NCI-H187 (cell line): ENCODE results near the gene PLXNA4.

ENCODE experiments used
- DNase-seq, 2 experiments: peaks; one replicate each; lab custom pipeline; 2025; lab: John Stamatoyannopoulos, UW

PLXNA4 gene

DNA sequence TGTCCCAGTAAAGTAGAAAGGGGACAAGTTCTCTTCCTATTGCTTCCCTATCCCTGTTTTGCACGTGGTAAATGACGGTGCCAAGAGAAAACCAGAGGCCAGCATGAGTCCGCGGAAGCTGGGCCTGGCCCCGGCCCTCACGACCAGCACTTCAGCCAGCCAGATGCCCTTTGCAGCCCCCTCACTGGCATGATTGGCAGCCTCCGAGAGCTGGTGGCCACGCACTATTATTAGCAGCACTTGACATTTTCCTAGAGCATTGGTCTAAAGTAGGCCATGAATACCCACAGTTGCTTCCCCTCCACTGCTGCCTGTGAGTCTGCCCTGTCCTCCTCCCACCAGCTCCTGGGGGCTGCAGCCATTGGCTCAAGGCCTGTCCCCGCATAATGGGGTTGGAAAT, 369.1 kb downstream of the PLXNA4 start:
- no peak for DNase-seq

DNA sequence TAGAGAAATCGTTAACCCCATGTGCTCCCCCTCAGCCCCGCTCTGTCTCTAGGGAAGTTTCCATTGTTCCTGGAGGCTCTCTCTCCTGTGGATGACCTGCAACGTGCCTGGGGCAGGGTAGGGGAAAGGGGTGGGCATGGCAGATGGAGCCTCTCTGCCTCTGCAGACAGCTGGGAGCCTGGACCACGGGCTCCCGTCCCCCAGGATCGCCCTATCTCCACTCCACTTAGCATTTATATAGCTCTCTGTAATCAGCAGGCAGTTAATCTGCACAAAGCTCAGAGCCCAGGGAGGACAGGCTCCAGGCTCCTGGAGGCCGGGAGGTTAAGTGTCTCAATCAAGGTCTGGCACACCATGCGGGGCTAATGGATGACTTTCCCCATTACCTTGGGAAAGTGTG, 369.7 kb downstream of the PLXNA4 start:
- DNase-seq = no peak

DNA sequence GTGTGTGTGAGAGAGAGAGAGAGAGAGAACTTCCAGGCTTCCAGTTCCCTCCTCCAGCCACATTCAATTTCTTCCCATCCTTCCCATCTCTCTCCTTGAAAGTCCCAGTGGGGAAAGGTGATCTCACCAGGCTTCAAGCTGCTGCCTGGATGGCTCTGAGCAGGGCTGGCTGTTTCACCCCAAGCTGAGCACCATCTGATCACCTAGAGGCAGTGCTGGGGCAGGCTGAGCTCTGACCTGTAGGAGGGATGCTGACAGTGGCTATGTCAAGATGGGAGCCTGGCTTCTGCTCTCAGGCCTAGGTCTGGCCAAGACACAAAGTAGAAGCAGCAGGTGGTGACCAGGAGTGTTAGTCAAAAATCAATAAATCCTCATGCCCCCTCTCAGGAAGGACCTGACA, 370.8 kb downstream of the PLXNA4 start:
- no peak for DNase-seq

DNA sequence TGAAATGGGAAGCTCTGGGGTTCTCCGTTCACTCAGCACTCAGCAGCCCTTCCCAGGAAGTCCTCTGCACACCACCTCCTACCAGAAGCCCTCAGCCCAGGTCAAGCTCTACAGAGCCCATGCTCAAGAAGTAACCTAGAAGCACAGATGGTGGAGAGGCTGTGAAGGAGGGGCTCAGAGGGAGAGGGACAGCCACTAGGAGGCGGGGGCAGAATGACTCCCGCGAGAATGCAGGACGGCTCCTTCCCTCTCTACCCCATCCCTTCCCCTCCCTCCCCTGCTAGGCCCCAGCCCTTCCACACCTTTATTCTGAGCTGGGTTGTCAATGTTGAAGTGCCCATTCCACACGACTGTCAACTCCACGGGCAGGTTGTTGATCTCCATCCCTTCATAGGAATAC, 373.2 kb downstream of the PLXNA4 start:
- DNase-seq = no peak

DNA sequence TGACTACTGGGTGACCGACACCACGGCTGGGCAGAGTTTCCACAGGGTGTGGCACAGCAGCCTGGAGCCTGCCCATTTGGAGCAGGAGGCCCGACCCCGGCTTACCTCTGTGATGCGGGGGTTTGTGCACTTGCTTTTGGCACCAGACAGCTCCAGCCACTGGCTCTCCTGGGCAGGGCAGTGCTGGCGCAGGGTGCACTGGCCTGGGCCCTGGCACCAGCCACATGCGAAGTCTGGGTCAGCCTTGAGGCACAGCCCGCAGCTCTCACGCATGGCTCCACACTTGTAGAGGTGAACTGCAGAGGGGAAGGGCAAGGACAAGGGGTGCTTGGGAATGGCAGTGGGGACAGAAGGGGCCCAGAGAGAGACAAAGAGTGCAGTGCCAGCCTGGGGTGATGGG, 373.7 kb downstream of the PLXNA4 start:
- DNase-seq = no peak

DNA sequence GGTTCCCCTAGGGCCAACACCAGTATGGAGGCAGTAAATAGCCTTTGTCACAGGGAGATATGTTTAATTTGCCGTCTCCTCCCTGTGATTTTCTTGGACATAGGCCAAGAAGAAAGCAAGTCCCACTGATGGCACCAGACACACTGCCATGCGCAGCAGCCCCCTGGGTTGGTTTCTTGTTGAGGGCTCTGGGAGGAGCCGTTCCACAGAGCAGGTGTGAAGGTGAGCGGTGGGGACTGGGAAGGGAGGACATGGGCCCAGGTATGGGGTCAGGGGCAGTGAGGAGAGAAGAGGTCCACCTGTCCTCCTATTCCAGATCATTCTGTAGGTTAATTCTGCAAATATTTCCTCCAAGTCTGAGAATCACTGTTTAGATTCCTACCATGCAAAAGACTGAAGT, 376.1 kb downstream of the PLXNA4 start:
- no peak for DNase-seq

DNA sequence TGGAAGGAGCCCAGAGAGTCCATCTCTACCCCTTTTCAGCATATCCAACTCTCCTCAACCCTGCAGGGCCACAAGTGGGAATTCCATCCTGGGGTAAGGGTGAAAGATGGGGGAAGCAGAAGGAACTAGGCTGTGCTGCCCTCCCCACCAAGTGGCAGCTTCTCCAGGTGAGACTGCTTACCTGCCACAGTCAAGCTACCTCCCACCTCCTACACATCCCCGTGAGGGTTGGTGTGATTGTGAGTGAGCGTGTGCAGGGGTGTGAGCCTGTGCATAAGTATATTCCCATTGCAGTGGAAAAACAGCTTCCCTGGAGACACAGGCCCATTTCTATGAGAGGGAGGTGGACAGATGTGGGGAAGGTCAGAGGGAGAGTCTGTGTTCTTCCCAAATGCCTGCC, 376.6 kb downstream of the PLXNA4 start:
- DNase-seq = no peak

DNA sequence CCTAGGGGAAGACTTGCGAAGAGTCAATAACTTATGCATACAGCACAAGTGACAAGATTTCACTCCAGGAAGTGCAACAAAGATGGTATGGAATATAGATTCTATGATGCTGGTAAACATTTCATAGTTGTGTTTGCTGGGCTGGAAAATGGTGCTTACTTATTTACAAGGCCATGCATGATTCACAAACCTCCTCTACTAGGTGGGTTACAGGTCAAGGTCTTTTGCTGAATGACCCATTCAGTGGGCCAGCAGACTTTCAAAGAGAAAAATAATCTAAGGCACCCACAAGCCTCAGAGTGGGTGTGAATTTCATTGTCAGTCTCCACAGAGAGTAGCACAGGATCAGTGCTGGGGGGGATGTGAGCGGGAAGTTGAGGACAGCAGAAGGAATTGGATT, 378.5 kb downstream of the PLXNA4 start:
- no peak for DNase-seq

DNA sequence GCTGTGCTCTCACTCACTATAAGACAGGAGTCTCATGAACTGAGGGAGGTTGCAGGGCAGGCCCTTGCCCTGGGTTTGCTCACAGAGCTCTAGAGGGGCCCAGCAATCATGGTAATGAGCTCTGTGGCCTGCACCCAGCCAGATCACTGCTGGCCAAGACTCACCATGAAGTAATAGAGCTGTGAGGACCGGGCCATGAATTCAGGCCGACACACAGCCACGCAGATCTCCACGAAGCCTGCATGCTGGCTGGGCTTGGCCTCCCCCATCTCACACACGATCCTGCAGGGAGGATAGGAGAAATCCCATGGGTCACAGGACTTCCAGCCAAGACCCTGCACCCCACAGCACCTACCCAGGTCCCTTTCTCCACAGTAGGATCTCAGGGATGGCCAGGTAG, 382.4 kb downstream of the PLXNA4 start:
- DNase-seq = no peak

DNA sequence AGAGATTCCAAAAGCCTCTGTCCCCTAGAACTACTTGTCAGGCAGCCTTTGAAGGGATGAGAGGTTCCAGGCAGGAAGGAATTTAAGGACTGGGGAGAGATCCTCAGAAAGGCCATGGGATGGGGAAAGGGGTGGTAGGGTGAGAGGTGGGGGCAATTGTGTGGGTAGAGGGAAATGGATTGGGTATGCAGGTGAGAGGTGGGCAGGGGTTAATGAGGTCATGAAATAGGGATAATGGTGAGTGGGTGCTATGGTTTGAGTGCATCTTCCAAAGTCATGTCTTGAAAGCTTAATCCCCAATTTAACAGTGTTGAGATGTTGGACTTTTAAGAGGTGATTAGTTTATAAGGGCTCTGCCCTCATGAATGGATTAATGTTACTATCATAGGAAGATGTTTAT, 383.5 kb downstream of the PLXNA4 start:
- DNase-seq = no peak

DNA sequence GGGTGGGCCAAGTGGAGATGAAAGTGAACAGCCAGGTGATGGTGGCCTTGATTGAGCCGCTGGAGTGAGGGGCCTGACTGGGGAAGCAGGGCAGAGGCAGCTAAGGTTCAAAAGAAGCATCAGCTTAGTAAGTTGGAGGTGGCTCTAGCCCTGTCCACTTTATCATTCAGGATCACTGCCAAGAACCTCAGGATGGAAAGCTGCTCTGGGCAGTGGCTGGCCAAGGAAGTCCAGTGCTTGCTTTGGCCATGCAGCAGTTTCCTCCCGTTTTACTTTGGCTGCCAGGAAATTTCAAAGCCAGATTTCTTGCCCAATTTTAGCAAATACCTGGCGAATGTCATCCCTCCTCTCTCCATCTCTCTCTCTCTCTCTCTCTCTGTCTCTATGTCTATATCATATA, 384.9 kb downstream of the PLXNA4 start:
- no peak for DNase-seq

DNA sequence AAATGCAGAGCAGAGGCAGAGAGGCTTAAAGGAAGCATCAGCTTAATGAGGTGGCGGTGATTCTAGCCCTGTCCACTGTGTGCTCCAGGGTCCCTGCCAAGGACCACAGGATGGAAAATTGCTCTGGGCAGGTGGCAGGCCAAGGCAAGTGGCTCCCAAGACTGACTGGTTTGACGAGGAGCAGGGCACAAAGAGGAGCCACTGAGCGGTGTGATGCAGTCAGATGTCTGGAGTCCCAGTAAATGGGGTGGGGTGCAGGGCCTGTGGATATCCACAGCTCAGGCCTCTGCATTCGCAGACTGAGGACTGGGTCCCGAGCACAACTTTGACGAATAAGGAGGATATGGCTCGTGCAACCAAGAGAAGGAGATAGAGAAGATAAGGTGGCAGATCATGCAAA, 385.6 kb downstream of the PLXNA4 start:
- no peak for DNase-seq

DNA sequence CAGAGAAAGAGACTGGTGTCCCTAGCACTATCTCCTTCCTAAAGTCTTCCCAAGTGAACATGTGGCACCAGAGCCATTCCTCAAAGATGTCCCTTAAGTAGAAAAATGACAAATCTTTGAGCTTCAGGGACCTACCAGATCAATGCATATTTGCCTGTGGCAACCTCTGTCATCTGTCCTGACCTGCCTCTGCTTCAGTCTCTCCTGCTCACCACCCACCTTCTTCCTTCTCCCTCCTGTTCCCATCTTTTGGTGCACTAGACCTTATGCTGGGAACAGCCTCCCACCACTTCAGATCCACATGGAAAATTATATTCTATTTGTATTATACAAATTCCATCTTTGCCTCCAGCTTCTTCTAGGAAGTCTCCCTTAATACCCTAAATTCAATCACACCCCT, 386.4 kb downstream of the PLXNA4 start:
- no peak for DNase-seq

DNA sequence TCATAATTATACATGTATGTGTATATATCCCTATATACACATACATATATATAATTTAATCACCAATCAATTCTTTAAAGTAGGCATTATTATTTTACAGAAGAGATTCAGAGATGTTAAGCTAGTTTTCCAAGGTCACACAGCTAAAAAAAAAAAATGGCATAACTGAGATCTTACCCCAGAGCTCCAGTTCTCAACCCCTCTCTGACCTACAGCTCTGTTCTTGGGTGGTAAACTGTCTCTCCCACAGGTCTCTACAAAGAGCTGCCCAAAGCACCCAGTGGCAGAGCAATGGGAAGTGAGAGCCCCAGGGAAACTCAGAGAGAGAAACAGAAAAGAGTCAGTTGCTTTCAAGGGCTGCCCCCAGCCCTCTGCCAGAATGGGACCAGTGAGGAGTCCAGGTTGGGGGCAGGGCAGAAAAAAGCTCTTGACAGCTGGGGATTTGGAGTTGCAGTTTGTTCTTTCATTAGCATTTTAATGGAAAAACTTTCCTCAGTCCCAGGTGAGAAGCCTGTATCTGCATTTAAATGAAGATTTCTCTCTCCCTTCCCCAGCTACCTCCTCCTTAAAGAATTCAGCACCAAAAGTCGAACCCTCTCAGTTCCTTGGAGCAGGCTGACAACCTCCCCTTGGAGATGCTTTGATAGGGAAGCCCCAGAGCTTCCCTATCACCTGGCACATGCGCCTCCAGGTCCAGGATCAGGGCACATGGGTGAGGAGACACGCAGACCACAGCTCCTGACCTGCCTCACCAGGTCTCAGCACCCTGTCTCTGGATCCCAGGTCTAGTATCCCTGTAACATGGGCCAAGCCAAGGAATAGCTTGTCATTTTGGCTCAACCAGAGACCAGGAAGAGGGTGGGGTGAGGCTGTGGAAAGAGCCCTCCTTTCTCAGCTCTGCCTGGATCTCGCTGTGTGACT, 388.1 kb downstream of the PLXNA4 start:
- no peak for DNase-seq

DNA sequence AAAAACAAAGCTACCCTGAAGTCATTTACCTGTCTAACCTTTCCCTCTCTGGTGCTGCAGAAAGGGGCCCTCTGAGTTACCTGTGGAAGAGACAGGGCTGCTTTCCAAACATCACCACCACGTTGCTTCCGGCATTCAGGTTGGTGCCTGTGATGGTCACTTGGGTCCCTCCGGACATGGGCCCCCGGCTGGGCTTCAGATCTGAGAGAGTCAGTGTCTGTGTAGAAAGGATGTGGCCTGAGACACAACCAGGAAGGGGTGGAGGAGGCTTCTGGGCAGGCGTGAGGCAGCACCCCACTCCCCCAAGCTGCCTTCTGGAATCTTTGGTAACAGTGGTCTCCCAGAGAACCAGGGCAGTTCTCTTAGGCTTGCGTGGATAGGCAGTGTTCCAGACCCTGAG, 388.9 kb downstream of the PLXNA4 start:
- no peak for DNase-seq

DNA sequence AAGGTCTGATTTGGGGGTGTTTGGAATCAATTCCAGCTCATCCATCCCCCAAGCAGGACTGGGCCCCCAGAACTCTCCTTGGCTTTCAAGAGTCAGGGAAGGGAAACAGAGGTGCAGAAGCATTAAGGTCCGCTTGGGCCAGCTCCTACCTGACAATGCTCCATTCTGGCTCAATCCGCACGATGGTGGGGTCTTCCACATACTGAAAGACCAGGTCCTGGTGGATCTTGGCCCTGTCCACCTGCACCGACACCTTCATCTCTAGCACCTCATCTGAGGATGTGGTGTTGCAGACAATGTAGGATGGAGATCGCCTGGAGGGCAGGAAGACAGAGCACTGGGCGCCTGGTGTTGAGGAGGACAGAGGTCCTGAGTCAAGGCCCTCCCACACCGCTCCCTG, 391.1 kb downstream of the PLXNA4 start:
- DNase-seq = no peak

DNA sequence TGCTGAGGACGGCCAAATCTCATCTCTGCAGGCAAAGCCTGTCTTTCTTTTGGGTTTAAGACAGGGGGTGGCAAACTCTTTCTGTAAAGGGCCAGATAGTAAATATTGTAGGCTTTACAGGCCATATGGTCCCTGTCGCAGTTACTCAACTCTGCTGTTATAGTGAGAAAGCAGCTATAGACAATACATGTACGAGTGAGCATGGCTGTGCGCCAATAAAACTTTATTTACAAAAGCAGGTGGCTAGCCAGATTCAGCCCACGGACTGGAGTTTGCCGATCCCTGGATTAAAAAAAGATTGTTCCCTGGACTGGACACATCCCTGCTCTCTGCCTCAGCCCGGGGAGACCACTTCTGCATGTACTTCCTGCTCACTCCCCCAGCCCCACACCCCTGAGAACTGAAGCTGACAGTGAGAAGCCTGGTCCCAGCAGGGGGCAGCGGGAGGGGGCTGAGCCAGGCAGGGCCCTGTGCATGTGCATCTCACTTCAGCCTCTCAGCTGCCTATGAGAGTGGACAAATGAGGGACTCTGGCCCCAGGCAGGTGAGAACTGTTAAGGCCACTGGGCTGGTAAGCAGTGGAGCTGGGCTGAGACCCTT, 392.4 kb downstream of the PLXNA4 start:
- DNase-seq = no peak

DNA sequence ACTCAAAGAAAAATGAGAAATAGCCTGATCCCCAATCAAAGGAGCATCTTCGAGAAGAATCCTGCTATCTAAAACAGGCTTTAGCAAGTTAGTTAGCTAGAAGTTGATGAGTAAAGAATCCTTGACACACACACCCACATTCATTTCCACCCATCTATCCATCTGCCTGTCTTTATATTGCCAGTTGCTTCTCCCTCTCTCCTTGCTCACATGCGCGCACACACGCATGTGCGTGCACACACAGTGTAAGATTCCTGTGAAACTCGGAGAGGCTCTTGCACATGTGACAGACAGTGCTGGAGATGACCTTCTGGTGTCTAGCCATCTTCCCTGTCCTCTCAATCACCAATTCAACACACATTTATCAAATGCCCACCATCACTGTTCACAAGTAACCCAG, 393.3 kb downstream of the PLXNA4 start:
- no peak for DNase-seq

DNA sequence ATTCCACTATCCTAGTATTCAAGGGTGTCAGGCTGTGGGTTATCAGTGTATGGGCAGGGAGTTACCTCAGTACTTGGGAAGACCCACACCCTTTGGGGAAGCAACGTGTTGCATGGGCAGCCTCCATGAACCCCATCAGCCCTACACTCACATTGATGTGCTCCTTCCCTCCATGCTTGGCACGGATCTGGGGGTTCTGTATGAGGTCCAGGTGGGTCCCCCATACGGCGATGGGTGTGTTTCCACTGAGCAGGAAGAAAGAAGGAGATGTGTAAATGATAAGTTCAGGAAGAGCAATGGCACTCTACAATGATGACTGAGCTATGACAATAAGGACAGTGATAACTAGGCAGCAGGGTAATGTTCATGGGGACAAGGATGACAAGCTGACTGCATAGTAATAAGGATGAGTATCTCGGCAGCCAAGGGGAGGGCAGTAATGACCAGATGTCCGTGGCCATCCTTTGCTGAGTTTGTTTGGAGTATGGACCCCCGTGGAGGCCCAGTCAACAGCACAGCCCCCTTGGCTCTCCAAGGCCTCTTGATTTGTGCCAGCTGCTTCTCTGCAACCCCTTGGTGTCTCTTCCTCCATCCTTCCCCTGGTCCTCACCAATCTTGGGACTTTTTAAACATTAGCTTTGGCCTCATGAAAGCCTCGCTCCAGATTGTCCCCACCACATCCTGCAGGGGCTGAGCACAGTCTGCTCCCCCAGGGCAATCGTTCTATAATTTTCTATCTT, 394.2 kb downstream of the PLXNA4 start:
- DNase-seq = no peak

DNA sequence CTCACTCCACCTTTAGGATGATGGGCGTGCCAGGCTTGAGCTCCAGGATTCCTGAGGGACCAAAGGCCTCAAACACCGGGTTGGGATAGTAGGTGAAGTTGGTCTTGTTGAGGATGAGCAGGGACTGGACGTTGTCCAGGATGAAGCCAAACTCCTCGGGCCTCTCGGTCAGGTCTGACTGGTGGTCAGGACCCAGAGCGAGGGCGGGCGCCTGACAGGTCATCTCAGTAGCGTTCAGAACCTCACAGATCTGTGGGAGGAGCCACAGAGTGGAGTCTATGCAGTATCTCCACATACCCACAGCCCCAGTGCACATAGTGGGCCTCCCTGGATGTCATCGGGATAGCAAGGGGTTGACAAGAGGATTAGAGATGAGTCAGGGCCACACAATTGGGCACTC, 394.9 kb downstream of the PLXNA4 start:
- DNase-seq = no peak

DNA sequence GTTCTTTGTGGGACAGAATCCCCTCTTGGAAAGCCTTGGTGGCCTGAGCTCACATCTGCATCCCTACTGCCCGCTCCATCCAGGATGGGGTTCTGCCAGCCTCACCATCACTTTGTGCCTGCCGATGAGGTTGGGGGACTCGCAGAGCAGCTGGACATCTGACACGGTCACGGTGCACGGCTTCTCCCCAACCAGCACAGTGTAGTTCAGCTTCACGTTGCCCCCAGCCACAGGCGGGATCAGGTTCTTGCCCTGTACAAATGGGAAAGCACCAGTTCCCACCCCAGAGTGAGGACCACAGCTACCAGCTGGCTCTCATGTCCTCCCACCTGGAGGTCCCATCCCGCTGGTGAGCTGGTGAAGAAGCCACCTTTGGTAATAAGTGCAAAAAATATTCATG, 395.8 kb downstream of the PLXNA4 start:
- DNase-seq = no peak

DNA sequence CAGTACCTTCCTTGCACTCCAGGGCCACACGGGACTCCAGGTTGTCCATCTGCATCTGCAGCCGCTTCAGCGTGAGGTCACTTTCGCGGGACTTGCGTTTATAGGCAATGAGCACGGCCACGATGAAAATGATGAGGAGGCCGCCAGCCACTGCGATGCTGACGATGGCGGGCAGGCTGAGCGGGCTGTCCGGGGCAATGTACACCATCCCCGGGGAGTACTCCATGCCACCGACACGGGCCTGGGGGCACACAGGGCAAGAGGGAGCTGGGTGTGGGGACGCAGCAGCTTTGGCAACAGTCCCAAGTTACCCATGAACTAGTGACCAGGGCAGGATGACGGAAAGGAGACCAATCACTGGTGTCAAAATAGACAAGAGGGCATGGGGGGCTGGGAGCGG, 396.6 kb downstream of the PLXNA4 start:
- no peak for DNase-seq

DNA sequence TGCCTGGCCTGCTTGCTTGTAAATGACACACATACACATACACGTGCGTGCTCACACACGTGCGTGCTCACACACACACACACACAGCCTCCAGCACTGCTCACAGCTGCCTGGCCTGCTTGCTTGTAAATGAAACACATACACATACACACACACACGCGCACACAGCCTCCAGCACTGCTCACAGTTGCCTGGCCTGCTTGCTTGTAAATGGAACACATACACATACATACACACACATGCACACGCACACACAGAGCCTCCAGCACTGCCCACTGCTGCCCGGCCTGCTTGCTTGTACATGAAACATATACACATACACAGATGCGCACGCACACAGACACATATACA, 397.2 kb downstream of the PLXNA4 start:
- no peak for DNase-seq
